Immature natural killer cell (primary cell): ENCODE results near the gene DIAPH2. TPM values are rescaled to one million over a fixed set of nuclear protein-coding genes. Genes with fewer than 3 reads are reported as not detected.
"Not testable (repeated sequence)": the region's sequence is repeated elsewhere in the genome, so short reads cannot be mapped to it uniquely, and the experiment has no call there.

ENCODE experiments used
- DNase-seq, 3 donors: peaks; one replicate each; pipeline ENCODE4 v3.0.0; 2022; ENCODE audit warnings: mixed read lengths in 1 of 3
- H3K27ac Mint-ChIP-seq, 6 donors: one replicate each; pipeline ENCODE4 v1.8.0; 2020; ENCODE audit warnings: mixed read lengths in 6 of 6, mild to moderate bottlenecking in 5 of 6, inconsistent platforms in 4 of 6, moderate library complexity in 3 of 6
- H3K27me3 Mint-ChIP-seq, 3 donors: one replicate each; pipeline ENCODE4 v1.8.0; 2020 to 2021; ENCODE audit warnings: low read depth in 3 of 3, mild to moderate bottlenecking in 3 of 3, mixed read lengths in 3 of 3, moderate library complexity in 3 of 3, inconsistent platforms in 1 of 3
- H3K36me3 Mint-ChIP-seq, 3 donors: one replicate each; pipeline ENCODE4 v1.8.0; 2020; ENCODE audit warnings: mixed read lengths in 3 of 3, inconsistent platforms in 2 of 3, mild to moderate bottlenecking in 2 of 3
- H3K4me1 Mint-ChIP-seq, 2 donors: one replicate each; pipeline ENCODE4 v1.8.0; 2020; ENCODE audit warnings: inconsistent platforms in 2 of 2, mild to moderate bottlenecking in 2 of 2, mixed read lengths in 2 of 2, moderate library complexity in 1 of 2
- H3K4me3 Mint-ChIP-seq, 5 donors: one replicate each; pipeline ENCODE4 v1.8.0; 2020; ENCODE audit warnings: mild to moderate bottlenecking in 5 of 5, mixed read lengths in 5 of 5, inconsistent platforms in 3 of 5, moderate library complexity in 3 of 5
- H3K9me3 Mint-ChIP-seq, 6 donors: one replicate each; pipeline ENCODE4 v1.8.0; 2020; ENCODE audit warnings: mild to moderate bottlenecking in 6 of 6, mixed read lengths in 6 of 6, inconsistent platforms in 4 of 6, moderate library complexity in 3 of 6
- polyA plus RNA-seq, 3 donors: library from polyadenylated mRNA; unstranded; fragments of 300-500 nt; fragmentation: Illumina TruSeq; gene quantifications; one replicate each; pipeline ENCODE4 v1.2.3, GENCODE V29; 2021

The DIAPH2 gene
- polyA plus RNA-seq, 3 donors from 2014 or later, result 5.5 to 10.9 (median 9.6) TPM

- H3K36me3 Mint-ChIP-seq, result no peaks in the 10 kb centered on the region
Measured at GRCh38 chrX:97402333-97402732, 717.7 kb downstream of the DIAPH2 start.

GRCh38 chrX:97402903-97403302 lies 718.3 kb downstream of the DIAPH2 start:
- no peak overlapping the region for H3K27ac Mint-ChIP-seq
- H3K4me1 Mint-ChIP-seq, result peaks cover 9 to 12% of the 10 kb centered on the region in 2 donors
- no peak overlapping the region for H3K4me3 Mint-ChIP-seq
- H3K27me3 Mint-ChIP-seq, result no peaks in the 10 kb centered on the region
- no peaks in the 10 kb centered on the region for H3K36me3 Mint-ChIP-seq
- DNase-seq, result no peak
- H3K9me3 Mint-ChIP-seq, result no peaks in the 10 kb centered on the region

More at GRCh38 chrX:97402333-97402732, 717.7 kb downstream of the DIAPH2 start:
- H3K9me3 Mint-ChIP-seq, result no peaks in the 10 kb centered on the region
- H3K4me3 Mint-ChIP-seq, result no peak overlapping the region
- no peaks in the 10 kb centered on the region for H3K27me3 Mint-ChIP-seq
- H3K27ac Mint-ChIP-seq, result no peak overlapping the region
- DNase-seq, result no peak
- H3K4me1 Mint-ChIP-seq, result peaks cover 9 to 18% of the 10 kb centered on the region in 2 donors

- Mint-ChIP-seq H3K36me3 (peaks cover 0 to 6% (median 4%) of the 10 kb centered on the region in 3 donors), H3K27ac (no peak overlapping the region), H3K9me3 (peaks cover 0 to 8% (median 4%) of the 10 kb centered on the region in 6 donors), H3K4me3 (no peak overlapping the region), H3K27me3 (peaks cover 0 to 1% (median 0%) of the 10 kb centered on the region in 3 donors), H3K4me1 (no peaks in the 10 kb centered on the region)
- DNase-seq, result no peak
Measured at GRCh38 chrX:97405031-97405660, 720.5 kb downstream of the DIAPH2 start.

- not testable (repeated sequence) for DNase-seq, H3K4me1 Mint-ChIP-seq, H3K36me3 Mint-ChIP-seq, H3K9me3 Mint-ChIP-seq, H3K27me3 Mint-ChIP-seq, H3K27ac Mint-ChIP-seq, H3K4me3 Mint-ChIP-seq
Measured at GRCh38 chrX:97409632-97410415, 725.2 kb downstream of the DIAPH2 start.

GRCh38 chrX:97416461-97416860 lies 731.8 kb downstream of the DIAPH2 start:
- Mint-ChIP-seq H3K27ac (no peak overlapping the region), H3K27me3 (peaks cover 0 to 4% (median 3%) of the 10 kb centered on the region in 3 donors), H3K4me3 (no peak overlapping the region), H3K9me3 (no peaks in the 10 kb centered on the region), H3K4me1 (no peaks in the 10 kb centered on the region), H3K36me3 (no peaks in the 10 kb centered on the region)
- DNase-seq, result no peak

GRCh38 chrX:97429101-97429500 lies 744.5 kb downstream of the DIAPH2 start:
- Mint-ChIP-seq H3K36me3 (peaks cover 0 to 15% (median 15%) of the 10 kb centered on the region in 3 donors), H3K27me3 (peaks cover 0 to 4% (median 0%) of the 10 kb centered on the region in 3 donors), H3K4me3 (no peak overlapping the region), H3K27ac (no peak overlapping the region), H3K4me1 (no peaks in the 10 kb centered on the region), H3K9me3 (no peaks in the 10 kb centered on the region)
- no peak for DNase-seq

- no peak overlapping the region for H3K27ac Mint-ChIP-seq
- no peaks in the 10 kb centered on the region for H3K4me1 Mint-ChIP-seq
- no peaks in the 10 kb centered on the region for H3K9me3 Mint-ChIP-seq
Measured at GRCh38 chrX:97431281-97431680, 746.6 kb downstream of the DIAPH2 start.

GRCh38 chrX:97446298-97446882 lies 761.7 kb downstream of the DIAPH2 start:
- no peaks in the 10 kb centered on the region for H3K9me3 Mint-ChIP-seq
- H3K27ac Mint-ChIP-seq, result no peak overlapping the region
- DNase-seq, result no peak
- no peak overlapping the region for H3K4me3 Mint-ChIP-seq
- H3K36me3 Mint-ChIP-seq, result no peaks in the 10 kb centered on the region
- H3K4me1 Mint-ChIP-seq, result no peaks in the 10 kb centered on the region
- peaks cover 0 to 6% (median 0%) of the 10 kb centered on the region in 3 donors for H3K27me3 Mint-ChIP-seq

More at GRCh38 chrX:97431281-97431680, 746.6 kb downstream of the DIAPH2 start:
- H3K36me3 Mint-ChIP-seq, result peaks cover 0 to 15% (median 15%) of the 10 kb centered on the region in 3 donors
- H3K4me3 Mint-ChIP-seq, result no peak overlapping the region
- no peak for DNase-seq
- peaks cover 0 to 2% (median 0%) of the 10 kb centered on the region in 3 donors for H3K27me3 Mint-ChIP-seq

- no peak for DNase-seq
- no peak overlapping the region for H3K27ac Mint-ChIP-seq
- H3K9me3 Mint-ChIP-seq, result no peaks in the 10 kb centered on the region
- H3K4me1 Mint-ChIP-seq, result no peaks in the 10 kb centered on the region
- no peak overlapping the region for H3K4me3 Mint-ChIP-seq
- peaks cover 0 to 6% (median 0%) of the 10 kb centered on the region in 3 donors for H3K27me3 Mint-ChIP-seq
- no peaks in the 10 kb centered on the region for H3K36me3 Mint-ChIP-seq
Measured at GRCh38 chrX:97447306-97447705, 762.7 kb downstream of the DIAPH2 start.

- H3K27me3 Mint-ChIP-seq, result peaks cover 0 to 2% (median 0%) of the 10 kb centered on the region in 3 donors
Measured at GRCh38 chrX:97452283-97452682, 767.6 kb downstream of the DIAPH2 start.

GRCh38 chrX:97461763-97462162 lies 777.1 kb downstream of the DIAPH2 start:
- Mint-ChIP-seq H3K9me3 (no peaks in the 10 kb centered on the region), H3K27me3 (peaks cover 0 to 3% (median 0%) of the 10 kb centered on the region in 3 donors), H3K36me3 (no peaks in the 10 kb centered on the region), H3K27ac (no peak overlapping the region), H3K4me1 (no peaks in the 10 kb centered on the region), H3K4me3 (no peak overlapping the region)
- DNase-seq, result no peak

More at GRCh38 chrX:97452283-97452682, 767.6 kb downstream of the DIAPH2 start:
- no peaks in the 10 kb centered on the region for H3K36me3 Mint-ChIP-seq
- no peaks in the 10 kb centered on the region for H3K4me1 Mint-ChIP-seq
- H3K27ac Mint-ChIP-seq, result no peak overlapping the region
- DNase-seq, result no peak
- no peaks in the 10 kb centered on the region for H3K9me3 Mint-ChIP-seq
- no peak overlapping the region for H3K4me3 Mint-ChIP-seq

- no peak for DNase-seq
- peaks cover 0 to 3% (median 0%) of the 10 kb centered on the region in 3 donors for H3K36me3 Mint-ChIP-seq
- H3K4me1 Mint-ChIP-seq, result peaks cover 4 to 6% of the 10 kb centered on the region in 2 donors
- peak overlapping the region in 1 of 6 donors; percentile 61 for H3K27ac Mint-ChIP-seq
- H3K4me3 Mint-ChIP-seq, result no peak overlapping the region
- no peaks in the 10 kb centered on the region for H3K27me3 Mint-ChIP-seq
- H3K9me3 Mint-ChIP-seq, result no peaks in the 10 kb centered on the region
Measured at GRCh38 chrX:97471071-97471470, 786.4 kb downstream of the DIAPH2 start.

- peaks cover 4 to 6% of the 10 kb centered on the region in 2 donors for H3K4me1 Mint-ChIP-seq
- peaks cover 0 to 3% (median 0%) of the 10 kb centered on the region in 3 donors for H3K36me3 Mint-ChIP-seq
- peaks cover 0 to 3% (median 0%) of the 10 kb centered on the region in 3 donors for H3K27me3 Mint-ChIP-seq
- H3K4me3 Mint-ChIP-seq, result no peak overlapping the region
- no peak for DNase-seq
- H3K9me3 Mint-ChIP-seq, result no peaks in the 10 kb centered on the region
- no peak overlapping the region for H3K27ac Mint-ChIP-seq
Measured at GRCh38 chrX:97474933-97475332, 790.3 kb downstream of the DIAPH2 start.
